Activated B cell treated with CpG ODN at 0.5 μM for 24 hours (primary cell): ENCODE data around the gene KRTAP10-6. TPM values are rescaled to one million over a fixed set of nuclear protein-coding genes. Genes with fewer than 3 reads are reported as not detected.
"Not testable (repeated sequence)": the region's sequence is repeated elsewhere in the genome, so short reads cannot be mapped to it uniquely, and the experiment has no call there.

Experiments
- ATAC-seq: fragments of 200-7000 bp; cut with Tn5 transposase; one replicate; pipeline ENCODE4 v1.10.0; 2021; ENCODE audit warnings: low read depth, mild to moderate bottlenecking, moderate library complexity
- CTCF ChIA-PET: fragments of 350-600 bp; sonication (Branson Sonifier 250); formaldehyde crosslinking; loops from one replicate; lab custom pipeline; 2021; ENCODE audit warnings: antibody characterized with exemption; lab: Charles Lee
- POLR2A ChIA-PET: fragments of 350-600 bp; sonication (Branson Sonifier 250); formaldehyde crosslinking; loops from one replicate; lab custom pipeline; 2021; ENCODE audit warnings: antibody characterized with exemption; lab: Charles Lee
- DNase-seq: peaks from one replicate; pipeline ENCODE4 v3.0.0; 2022
- H3K27ac Mint-ChIP-seq: one replicate; pipeline ENCODE4 v1.8.0; 2020; ENCODE audit warnings: mixed read lengths
- H3K27me3 Mint-ChIP-seq: one replicate; pipeline ENCODE4 v1.8.0; 2021; ENCODE audit warnings: mixed read lengths
- H3K36me3 Mint-ChIP-seq: one replicate; pipeline ENCODE4 v1.8.0; 2021; ENCODE audit warnings: low read depth, mixed read lengths
- H3K4me1 Mint-ChIP-seq: one replicate; pipeline ENCODE4 v1.8.0; 2021; ENCODE audit warnings: mixed read lengths
- H3K4me3 Mint-ChIP-seq: one replicate; pipeline ENCODE4 v1.8.0; 2020; ENCODE audit warnings: mild to moderate bottlenecking, mixed read lengths
- H3K9me3 Mint-ChIP-seq: one replicate; pipeline ENCODE4 v1.8.0; 2020; ENCODE audit warnings: mixed read lengths
- intact Hi-C: fragments of 100-400 bp; cut with micrococcal nuclease; formaldehyde crosslinking; loops from one replicate; pipeline ENCODE4 v1.15.1; 2024
- total RNA-seq: library from RNA; stranded (reverse); gene quantifications from 2 replicates; pipeline ENCODE4 v1.2.3, GENCODE V29; 2022
- TF ChIP-seq, protein P1 (sequence below): fragments of 200-600 bp; IDR thresholded peaks from one replicate; pipeline ENCODE4 v1.8.0; 2022; ENCODE audit warnings: antibody characterized with exemption, mild to moderate bottlenecking

The KRTAP10-6 gene
- total RNA-seq, 1 donor from 2014 or later: not detected

GRCh38 chr21:44583089-44583799, 9.1 kb downstream of the KRTAP10-6 start:
- intact Hi-C loops: no loop called here
- no peak for ATAC-seq
- H3K4me1 Mint-ChIP-seq: no peaks in the 10 kb centered on the region
- peaks cover 8% of the 10 kb centered on the region for H3K9me3 Mint-ChIP-seq
- CTCF ChIA-PET: no interaction called here
- DNase-seq: no peak
- H3K4me3 Mint-ChIP-seq: no peak overlapping the region
- H3K36me3 Mint-ChIP-seq: no peaks in the 10 kb centered on the region
- peaks cover 43% of the 10 kb centered on the region for H3K27me3 Mint-ChIP-seq
- POLR2A ChIA-PET: no interaction called here
- TF ChIP-seq, protein P1, sequence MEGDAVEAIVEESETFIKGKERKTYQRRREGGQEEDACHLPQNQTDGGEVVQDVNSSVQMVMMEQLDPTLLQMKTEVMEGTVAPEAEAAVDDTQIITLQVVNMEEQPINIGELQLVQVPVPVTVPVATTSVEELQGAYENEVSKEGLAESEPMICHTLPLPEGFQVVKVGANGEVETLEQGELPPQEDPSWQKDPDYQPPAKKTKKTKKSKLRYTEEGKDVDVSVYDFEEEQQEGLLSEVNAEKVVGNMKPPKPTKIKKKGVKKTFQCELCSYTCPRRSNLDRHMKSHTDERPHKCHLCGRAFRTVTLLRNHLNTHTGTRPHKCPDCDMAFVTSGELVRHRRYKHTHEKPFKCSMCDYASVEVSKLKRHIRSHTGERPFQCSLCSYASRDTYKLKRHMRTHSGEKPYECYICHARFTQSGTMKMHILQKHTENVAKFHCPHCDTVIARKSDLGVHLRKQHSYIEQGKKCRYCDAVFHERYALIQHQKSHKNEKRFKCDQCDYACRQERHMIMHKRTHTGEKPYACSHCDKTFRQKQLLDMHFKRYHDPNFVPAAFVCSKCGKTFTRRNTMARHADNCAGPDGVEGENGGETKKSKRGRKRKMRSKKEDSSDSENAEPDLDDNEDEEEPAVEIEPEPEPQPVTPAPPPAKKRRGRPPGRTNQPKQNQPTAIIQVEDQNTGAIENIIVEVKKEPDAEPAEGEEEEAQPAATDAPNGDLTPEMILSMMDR: no peak
- no peak overlapping the region for H3K27ac Mint-ChIP-seq

DNA sequence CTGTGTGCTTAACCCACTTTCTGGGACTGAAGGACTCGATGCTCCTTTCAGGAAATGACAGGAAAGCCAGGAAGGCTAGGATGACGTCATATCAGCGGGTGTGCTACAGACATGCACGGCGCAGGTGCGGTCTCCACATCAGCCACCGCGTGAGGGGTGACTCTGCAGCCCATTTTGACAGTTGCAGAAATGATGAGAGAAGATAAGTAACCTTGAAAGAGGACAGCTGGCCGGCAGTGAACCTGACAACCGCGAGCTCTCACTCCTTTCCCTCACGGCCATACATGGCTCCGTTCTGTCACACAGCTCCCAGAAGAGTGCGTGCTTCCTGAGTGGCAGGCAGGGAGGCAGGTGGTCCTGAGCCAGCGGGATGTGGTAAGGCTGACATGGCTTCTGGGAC, 10.2 kb downstream of the KRTAP10-6 start:
- Mint-ChIP-seq H3K36me3 (no peaks in the 10 kb centered on the region), H3K27ac (no peak overlapping the region), H3K9me3 (peaks cover 11% of the 10 kb centered on the region), H3K4me1 (no peaks in the 10 kb centered on the region), H3K4me3 (no peak overlapping the region), H3K27me3 (peaks cover 33% of the 10 kb centered on the region)
- CTCF ChIA-PET: no interaction called here
- TF ChIP-seq, protein P1: no peak
- DNase-seq: no peak
- POLR2A ChIA-PET: no interaction called here
- intact Hi-C loops: no loop called here
- ATAC-seq: no peak

GRCh38 chr21:44581158-44581557, 11.1 kb downstream of the KRTAP10-6 start:
- H3K4me1 Mint-ChIP-seq: no peaks in the 10 kb centered on the region
- peaks cover 25% of the 10 kb centered on the region for H3K27me3 Mint-ChIP-seq
- H3K27ac Mint-ChIP-seq: no peak overlapping the region
- TF ChIP-seq, protein P1: no peak
- ChIA-PET POLR2A (no interaction called here), CTCF (no interaction called here)
- H3K36me3 Mint-ChIP-seq: no peaks in the 10 kb centered on the region
- H3K4me3 Mint-ChIP-seq: no peak overlapping the region
- ATAC-seq (no peak), DNase-seq (no peak)
- H3K9me3 Mint-ChIP-seq: peaks cover 16% of the 10 kb centered on the region
- intact Hi-C loops: no loop called here

DNA sequence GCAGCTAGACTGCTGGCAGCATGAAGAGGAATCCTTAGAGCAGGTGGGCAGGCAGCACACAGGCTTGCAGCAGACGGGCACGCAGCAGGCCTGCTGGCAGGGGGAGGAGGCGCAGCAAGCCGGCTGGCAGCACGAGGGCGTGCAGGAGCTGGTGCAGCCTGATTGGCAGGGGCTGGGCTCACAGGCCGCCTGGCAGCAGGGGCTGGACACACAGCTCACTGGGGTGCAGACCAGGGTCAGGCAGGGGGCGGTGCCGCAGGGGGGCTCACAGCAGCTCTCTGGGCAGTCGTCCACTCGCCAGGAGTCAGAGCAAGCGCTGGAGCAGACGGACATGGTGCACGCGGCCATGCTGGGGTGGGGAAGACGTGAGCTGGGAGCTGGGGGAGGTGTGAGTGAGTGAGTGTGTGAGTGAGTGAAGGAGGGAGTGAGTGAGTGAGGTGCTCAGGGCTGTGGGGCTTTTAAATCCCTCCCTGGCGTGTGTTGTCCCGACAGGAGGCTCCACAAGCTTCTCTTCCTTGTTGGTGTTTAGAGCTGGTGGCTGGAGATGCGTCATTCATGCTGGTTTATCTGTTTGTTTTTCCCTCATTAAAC, 12.0 kb downstream of the KRTAP10-6 start, which contains the start of gene KRTAP10-5:
Gene KRTAP10-5, minus strand, starts transcription at position 374 of the 591 bp plus-strand sequence. Its CDS starts 26 bp downstream, at position 348.
- ATAC-seq, DNase-seq, intact Hi-C loops, H3K36me3 Mint-ChIP-seq, POLR2A ChIA-PET, H3K27ac Mint-ChIP-seq, CTCF ChIA-PET, H3K4me3 Mint-ChIP-seq, H3K4me1 Mint-ChIP-seq: not testable (repeated sequence)
- H3K27me3 Mint-ChIP-seq: peaks cover 21% of the 10 kb centered on the region
- H3K9me3 Mint-ChIP-seq: peaks cover 16% of the 10 kb centered on the region

DNA sequence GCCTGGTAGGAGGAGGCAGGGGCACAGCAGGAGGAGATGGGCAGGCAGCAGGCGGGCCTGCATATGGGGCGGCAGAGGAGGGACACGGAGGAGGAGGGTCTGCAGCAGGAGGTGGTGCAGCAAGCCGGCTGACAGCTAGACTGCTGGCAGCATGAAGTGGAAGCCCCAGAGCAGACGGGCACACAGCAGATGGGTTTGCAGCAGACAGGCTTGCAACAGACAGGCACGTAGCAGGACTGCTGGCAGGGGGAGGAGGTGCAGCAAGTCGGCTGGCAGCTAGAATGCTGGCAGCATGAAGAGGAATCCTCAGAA, 12.5 kb downstream of the KRTAP10-6 start:
- Mint-ChIP-seq H3K36me3 (no peaks in the 10 kb centered on the region), H3K27ac (no peak overlapping the region)

More for the DNA sequence above, 12.5 kb downstream of the KRTAP10-6 start:
- H3K4me1 Mint-ChIP-seq: no peaks in the 10 kb centered on the region
- no peak overlapping the region for H3K4me3 Mint-ChIP-seq
- H3K9me3 Mint-ChIP-seq: peaks cover 16% of the 10 kb centered on the region
- POLR2A ChIA-PET: no interaction called here
- intact Hi-C loops: no loop called here
- no peak for ATAC-seq
- peaks cover 19% of the 10 kb centered on the region for H3K27me3 Mint-ChIP-seq
- TF ChIP-seq, protein P1: no peak
- CTCF ChIA-PET: no interaction called here
- DNase-seq: no peak
